K562 (cell line): ENCODE results near the gene IFT52. TPM values are rescaled to one million over a fixed set of nuclear protein-coding genes. Genes with fewer than 3 reads are reported as not detected.

Experiments
- ATAC-seq: fragments of 200-7000 bp; cut with Tn5 transposase; 3 replicates; pipeline ENCODE4 v1.9.1; 2020; ENCODE audit warnings: moderate library complexity
- BruUV-seq: library from RNA; stranded (reverse); fragments of 400-500 nt; replicated peaks from 2 replicates; lab custom pipeline; 2021; lab: Mats Ljungman, UMichigan
- CTCF ChIA-PET: fragments of 300-600 bp; formaldehyde crosslinking; extraction: SDS; loops from one replicate; lab custom pipeline; 2021; ENCODE audit warnings: low intra/inter-chr PET ratio; lab: Yijun Ruan, JAX
- POLR2A ChIA-PET: fragments of 300-600, 350-650 bp; sonication (Branson Sonifier 250); formaldehyde crosslinking; extraction: SDS; loops from one replicate; lab custom pipeline; 2021; ENCODE audit warnings: antibody characterized with exemption, inconsistent platforms; lab: Yijun Ruan, JAX
- DNase-seq, 4 experiments: peaks; one replicate each; pipeline versions ENCODE4 v3.0.0 to v3.0.0-alpha.2; 2011 to 2018; ENCODE audit warnings: low spot score in 3 of 4, mixed read lengths in 3 of 4; ENCODE audit errors: extremely low read depth in 1 of 4
- FAIRE-seq: peaks from 2 replicates; lab custom pipeline; 2011; peaks lifted over from hg19 to GRCh38; lab: Jason Lieb, UNC
- H2AFZ ChIP-seq: 2 replicates; pipeline ENCODE4 v1.6.0; 2011; ENCODE audit warnings: low read depth, low read length, control low read depth, inconsistent platforms
- H3K27ac ChIP-seq: fragments of 200-600 bp; 3 replicates; pipeline ENCODE4 v1.8.0; 2011; ENCODE audit warnings: low read depth, mild to moderate bottlenecking, control low read depth, inconsistent platforms, low read length, moderate library complexity, mixed read lengths; ENCODE audit errors: extremely low read depth
- H3K27me3 ChIP-seq, 2 experiments: fragments of 300-600 bp in 1 of 2; 2 replicates in 1 of 2; 3 replicates in 1 of 2; pipeline versions ENCODE4 v1.6.0 to v1.8.0; 2011; ENCODE audit warnings: inconsistent platforms in 2 of 2, low read length in 2 of 2, mild to moderate bottlenecking in 1 of 2, mixed read lengths in 1 of 2, moderate library complexity in 1 of 2; ENCODE audit not compliant: control insufficient read depth in 2 of 2, insufficient read depth in 2 of 2
- H3K36me3 ChIP-seq: fragments of 300-600 bp; 3 replicates; pipeline ENCODE4 v1.8.0; 2011; ENCODE audit warnings: mild to moderate bottlenecking, low read length, inconsistent platforms; ENCODE audit not compliant: control insufficient read depth, insufficient read depth
- H3K4me1 ChIP-seq, 2 experiments: fragments of 200-600 bp in 1 of 2; replicated peaks in 1 of 2; 2 replicates in 1 of 2; 3 replicates in 1 of 2; pipeline versions ENCODE4 v1.5.1 to v1.8.0; 2011; ENCODE audit warnings: inconsistent platforms in 2 of 2, low read length in 2 of 2, mild to moderate bottlenecking in 1 of 2, mixed read lengths in 1 of 2, moderate library complexity in 1 of 2; ENCODE audit not compliant: control insufficient read depth in 2 of 2, insufficient read depth in 2 of 2
- H3K4me2 ChIP-seq: 2 replicates; pipeline ENCODE4 v1.6.1; 2011; ENCODE audit warnings: low read length, control low read depth, inconsistent platforms, mixed read lengths; ENCODE audit not compliant: insufficient read depth
- H3K4me3 ChIP-seq: fragments of 200-600 bp; sonication (generic), shearing (Covaris generic); 2 replicates; pipeline ENCODE4 v1.5.1; 2016; ENCODE audit warnings: control low read depth, inconsistent platforms
- H3K79me2 ChIP-seq: fragments of 200-600 bp; 3 replicates; pipeline ENCODE4 v1.8.0; 2011; ENCODE audit warnings: low read length, inconsistent platforms; ENCODE audit not compliant: control insufficient read depth, insufficient read depth
- H3K9ac ChIP-seq, 2 experiments: 2 replicates each; pipeline versions ENCODE4 v1.6.0 to v1.6.1; 2011; ENCODE audit warnings: low read depth in 2 of 2, low read length in 2 of 2, control low read depth in 1 of 2, inconsistent platforms in 1 of 2, mild to moderate bottlenecking in 1 of 2, mixed read lengths in 1 of 2; ENCODE audit not compliant: insufficient read depth in 1 of 2
- H3K9me1 ChIP-seq: one replicate; pipeline ENCODE4 v1.6.0; 2011; ENCODE audit warnings: inconsistent platforms, mild to moderate bottlenecking, low read length, moderate library complexity; ENCODE audit not compliant: control insufficient read depth, insufficient read depth
- H3K9me3 ChIP-seq: replicated peaks from 2 replicates; pipeline ENCODE4 v1.5.1; 2011; ENCODE audit warnings: low read depth, low read length, inconsistent platforms; ENCODE audit not compliant: control insufficient read depth, insufficient read depth
- H4K20me1 ChIP-seq: replicated peaks from 2 replicates; pipeline ENCODE4 v1.6.1; 2011; ENCODE audit warnings: low read length, inconsistent platforms, mixed read lengths; ENCODE audit not compliant: control insufficient read depth, insufficient read depth
- CTCF ChIP-seq, 3 experiments: IDR thresholded peaks in 2 of 3; conservative IDR thresholded peaks in 1 of 3; 2 replicates each; pipeline ENCODE4 v1.5.1; 2011 to 2012; ENCODE audit warnings: low read length in 3 of 3, mild to moderate bottlenecking in 3 of 3, control low read depth in 2 of 3, improper control_type of control experiment in 1 of 3, inconsistent platforms in 1 of 3, low read depth in 1 of 3, mixed read lengths in 1 of 3, moderate library complexity in 1 of 3; ENCODE audit not compliant: insufficient read depth in 2 of 3
- DIDO1 ChIP-seq: fragments of 450-650 bp; IDR thresholded peaks from 2 replicates; pipeline ENCODE4 v1.6.1; 2016; ENCODE audit warnings: low read depth, missing biosample characterization, missing genetic modification characterization
- RAD21 ChIP-seq, 2 experiments: fragments of 250-450 bp in 1 of 2; fragments of 450-650 bp in 1 of 2; sonication (Bioruptor Pico) in 1 of 2; formaldehyde crosslinking in 1 of 2; IDR thresholded peaks in 1 of 2; conservative IDR thresholded peaks in 1 of 2; 2 replicates each; pipeline versions ENCODE4 v1.4.0 to v1.8.0; 2020 to 2022; ENCODE audit warnings: mild to moderate bottlenecking in 2 of 2, moderate library complexity in 1 of 2
- RBM17 ChIP-seq: fragments of 200-400 bp; formaldehyde crosslinking; IDR thresholded peaks from 2 replicates; pipeline ENCODE4 v1.6.1; 2017; ENCODE audit warnings: low read depth, mild to moderate bottlenecking, low read length, borderline replicate concordance
- RBM34 ChIP-seq: fragments of 200-400 bp; formaldehyde crosslinking; IDR thresholded peaks from 2 replicates; pipeline ENCODE4 v1.6.1; 2018; ENCODE audit warnings: low read length, borderline replicate concordance; ENCODE audit not compliant: insufficient read depth
- REST ChIP-seq, 2 experiments: fragments of 450-650 bp; formaldehyde crosslinking in 1 of 2; IDR thresholded peaks; 2 replicates each; pipeline versions ENCODE4 v1.4.0 to v1.6.1; 2014 to 2020; ENCODE audit warnings: mild to moderate bottlenecking in 2 of 2, borderline replicate concordance in 1 of 2, low read depth in 1 of 2
- ZFP36 ChIP-seq: fragments of 150-350 bp; IDR thresholded peaks from 2 replicates; pipeline ENCODE4 v1.6.1; 2018; ENCODE audit warnings: low read length, low read depth; ENCODE audit not compliant: partially characterized antibody
- ZFX ChIP-seq: sonication (generic); formaldehyde crosslinking; IDR thresholded peaks from 2 replicates; pipeline ENCODE4 v1.8.0; 2022; ENCODE audit warnings: mild to moderate bottlenecking, missing genetic modification reagents, moderate library complexity
- WGBS: fragments of 100-300 bp; shearing (Covaris generic); methylation state at CpG from one replicate; pipeline ENCODE4 v1.1.6; 2016; ENCODE audit warnings: low coverage, mixed read lengths; ENCODE audit not compliant: insufficient coverage; ENCODE audit errors: missing lambda C conversion rate; 5-methylcytosine and 5-hydroxymethylcytosine counted together
- in situ Hi-C: fragments of 300-500 bp; cut with MboI; formaldehyde crosslinking; loops from 4 replicates; pipeline ENCODE4 v1.15.0; 2018; ENCODE audit warnings: inconsistent platforms, mixed read lengths
- intact Hi-C: fragments of 100-400 bp; cut with micrococcal nuclease; formaldehyde crosslinking; loops from 2 replicates; pipeline ENCODE4 v1.14.2; 2022
- polyA plus RNA-seq, 8 experiments: library from polyadenylated mRNA; depleted of rRNA in 4 of 8; stranded (reverse) in 5 of 8; unstranded in 3 of 8; fragments of >200 nt; fragmentation: Nextera tagmentation in 2 of 8; fragmentation: Illumina TruSeq in 1 of 8; extraction: Ambion mirVana in 2 of 8; extraction: Trizol in 1 of 8; gene quantifications; 2 replicates each; pipeline versions ENCODE4 v1.2.1 to v1.2.3, GENCODE V29; 2011 to 2014; ENCODE audit warnings: inconsistent platforms in 1 of 8, missing spikeins in 1 of 8
- total RNA-seq, 7 experiments: library from RNA; depleted of rRNA in 6 of 7; stranded (reverse); fragments of >200 nt in 6 of 7; fragmentation: Illumina TruSeq in 2 of 7; extraction: Trizol in 2 of 7; gene quantifications; 2 replicates each; pipeline versions ENCODE4 v1.2.1 to v1.2.3, GENCODE V29; 2011 to 2021; ENCODE audit warnings: low replicate concordance in 1 of 7

IFT52 gene
- total and polyA plus RNA-seq, 9 of the 15 experiments (the other 6 are each of a cell fraction or from before 2014, with no cell fraction given): 11.0 to 31.4 (median 20.4) TPM

DNA sequence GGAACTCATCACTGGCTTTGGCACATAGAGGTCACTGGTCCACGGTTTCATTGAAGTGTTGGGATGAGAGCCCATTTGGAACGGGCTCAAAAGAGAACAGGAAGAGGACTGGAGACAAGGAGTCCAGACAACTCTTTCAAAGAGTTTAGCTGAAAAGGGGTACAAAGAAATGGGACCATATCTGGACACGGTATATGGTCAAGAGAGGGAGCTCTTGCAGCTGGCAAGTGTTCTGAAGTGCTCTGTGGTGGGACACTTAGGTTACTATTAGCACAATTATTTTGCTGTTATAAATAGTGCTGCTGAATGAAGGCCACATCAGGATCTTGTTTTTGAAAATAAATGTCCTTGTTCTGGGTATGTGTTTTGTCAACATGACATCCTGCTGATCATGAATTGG is 27.3 kb upstream of the IFT52 start:
- Histone ChIP-seq H4K20me1 (no peaks in the 10 kb centered on the region), H3K79me2 (no peaks in the 10 kb centered on the region), H3K4me3 (no peak overlapping the region), H3K4me2 (no peak overlapping the region), H2AFZ (peak overlapping the region; percentile 47; the same call in 1 of the 2 replicates), H3K27me3 (no peaks in the 10 kb centered on the region), H3K9ac (no peak overlapping the region), H3K27ac (no peak overlapping the region), H3K9me1 (no peaks in the 10 kb centered on the region), H3K36me3 (no peaks in the 10 kb centered on the region), H3K4me1 (peaks cover 6 to 14% of the 10 kb centered on the region in 2 experiments), H3K9me3 (no peaks in the 10 kb centered on the region)
- peak; percentile 68 for FAIRE-seq
- CTCF ChIA-PET: no interaction called here
- POLR2A ChIA-PET: interaction anchor here (0.8 to 1.3 kb wide), 2 partner anchors 13 to 18 kb away, joined by 3 to 4 read pairs; no protein-coding TSS in a partner anchor
- TF ChIP-seq REST (IDR thresholded peaks at IDR 0.05; ENCODE audit: borderline replicate concordance) (peak; percentile 31; the same call in 1 of the 2 replicates), REST (CRISPR knock-in tag; IDR thresholded peaks at IDR 0.05; ENCODE audit: low read depth) (no peak), RBM17 (no peak), ZFX (CRISPR knock-in tag) (no peak), DIDO1 (tag) (no peak), CTCF (IDR thresholded peaks at IDR 0.05 in 2 of 3, conservative IDR thresholded peaks at IDR 0.05 in 1 of 3; ENCODE audit: insufficient read depth in 2 of 3, low read depth in 1 of 3, low read length in 3 of 3) (peak; percentile 38 to 60 (median 45); a peak in 5 of 6 replicates), ZFP36 (no peak), RBM34 (no peak), RAD21 (CRISPR knock-in tag; conservative IDR thresholded peaks at IDR 0.05 in 1 of 2, IDR thresholded peaks at IDR 0.05 in 1 of 2) (peak; percentile 37 to 71)
- ATAC-seq: peak; percentile 74
- 15% methylated on average over 3 of the region's 3 CpGs for WGBS
- in situ Hi-C loops: no loop called here
- DNase-seq: peak in 1 of 4 experiments; percentile 48
- intact Hi-C loops: no loop called here
- no TSS peak for BruUV-seq
